Thyroid gland (tissue), 4 donors: ENCODE data around the gene TMEM266.

Experiments used
- CTCF ChIP-seq, 6 experiments: fragments of 200-600 bp in 3 of 6; fragments of 450-650 bp in 3 of 6; sonication (generic) in 3 of 6; IDR thresholded peaks; one replicate each; pipeline ENCODE4 v1.5.1; 2016 to 2019; ENCODE audit warnings: antibody characterized with exemption in 6 of 6, mild to moderate bottlenecking in 2 of 6, inconsistent platforms in 1 of 6, moderate library complexity in 1 of 6
- POLR2A ChIP-seq, 2 donors: fragments of 450-650 bp; IDR thresholded peaks; one replicate each; pipeline ENCODE4 v1.6.1; 2017; ENCODE audit warnings: antibody characterized with exemption in 2 of 2, mild to moderate bottlenecking in 2 of 2, moderate library complexity in 1 of 2

DNA sequence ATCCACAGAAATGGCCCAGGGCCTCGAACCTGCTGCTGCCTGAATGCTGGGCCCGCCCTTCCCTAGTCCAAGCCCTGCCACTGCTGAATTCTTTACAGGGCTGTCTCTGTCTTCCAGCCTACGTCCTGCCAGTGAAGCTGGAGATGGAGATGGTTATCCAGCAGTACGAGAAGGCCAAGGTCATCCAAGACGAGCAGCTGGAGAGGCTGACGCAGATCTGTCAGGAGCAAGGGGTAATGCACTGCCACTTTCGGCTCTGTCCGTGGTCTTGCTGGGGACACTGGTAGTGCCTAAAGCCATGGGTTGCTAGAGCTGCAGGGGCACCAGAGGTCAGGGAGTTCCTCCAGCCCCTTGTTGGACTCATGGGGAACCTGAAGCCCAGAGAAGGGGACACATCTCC lies 115.7 kb downstream of the TMEM266 start:
- TF ChIP-seq CTCF (IDR thresholded peaks at IDR 0.05) (no peak), POLR2A (IDR thresholded peaks at IDR 0.05) (no peak)
